ENCODE measurements around the gene EDC4.

EDC4 gene

GRCh38 chr16:67924140-67924906 lies 51.5 kb downstream of the EDC4 start:
- no peak overlapping the region for H3K4me3 ChIP-seq (ENCODE audit: low read length)
- DNase-seq (ENCODE audit: low read depth, low spot score): no peak

GRCh38 chr16:67926181-67926750 lies 53.4 kb downstream of the EDC4 start:
- DNase-seq (ENCODE audit: low read depth, low spot score): no peak

GRCh38 chr16:67927131-67927941 lies 54.5 kb downstream of the EDC4 start:
- H3K4me3 ChIP-seq (ENCODE audit: low read length): no peak overlapping the region
- no peak for DNase-seq (ENCODE audit: low read depth, low spot score)

More at GRCh38 chr16:67926181-67926750, 53.4 kb downstream of the EDC4 start:
- H3K4me3 ChIP-seq (ENCODE audit: low read length): no peak overlapping the region

GRCh38 chr16:67928147-67928546 lies 55.3 kb downstream of the EDC4 start:
- H3K4me3 ChIP-seq (ENCODE audit: low read length): no peak overlapping the region
- DNase-seq (ENCODE audit: low read depth, low spot score): no peak

- H3K4me3 ChIP-seq (ENCODE audit: low read length): no peak overlapping the region
- DNase-seq (ENCODE audit: low read depth, low spot score): peak; percentile 59
Measured at GRCh38 chr16:67928561-67929364, 55.9 kb downstream of the EDC4 start.

GRCh38 chr16:67930191-67930590 lies 57.3 kb downstream of the EDC4 start:
- no peak for DNase-seq (ENCODE audit: low read depth, low spot score)
- H3K4me3 ChIP-seq (ENCODE audit: low read length): no peak overlapping the region

- DNase-seq (ENCODE audit: low read depth, low spot score): no peak
Measured at GRCh38 chr16:67930678-67931211, 57.9 kb downstream of the EDC4 start.

More at GRCh38 chr16:67930678-67931211, 57.9 kb downstream of the EDC4 start:
- no peak overlapping the region for H3K4me3 ChIP-seq (ENCODE audit: low read length)

Measured in Jurkat, Clone E6-1 (cell line).